Measurements from ENCODE around the gene QRICH1. TPM values are rescaled to one million over a fixed set of nuclear protein-coding genes. Genes with fewer than 3 reads are reported as not detected.
A peak's percentile ranks its signal among the peaks of the same experiment; 100 is the strongest.

QRICH1 gene
- total and polyA plus RNA-seq, 2 of the 13 experiments (the other 11 are each of a cell fraction or from before 2014, with no cell fraction given) = 52.6 to 102 TPM

- 0 out of 2 replicates have a peak, but pooled peaks have one; percentile 28 for TF ChIP-seq ZNF503 (CRISPR knock-in tag; IDR thresholded peaks at IDR 0.05)
- no peak for TF ChIP-seq ZNF619 (CRISPR knock-in tag; IDR thresholded peaks at IDR 0.05)
- peak; percentile 60; the same call in 1 of the 2 replicates for TF ChIP-seq CBFB (CRISPR knock-in tag; IDR thresholded peaks at IDR 0.05)
- 0 out of 2 replicates have a peak, but pooled peaks have one; percentile 15 for TF ChIP-seq GMEB2 (CRISPR knock-in tag; IDR thresholded peaks at IDR 0.05; ENCODE audit: low read depth)
- TF ChIP-seq POLR2AphosphoS5 (IDR thresholded peaks at IDR 0.05; ENCODE audit: low read depth, low read length) = peak; percentile 100
- peak; percentile 86 for TF ChIP-seq ZNF230 (CRISPR knock-in tag; IDR thresholded peaks at IDR 0.05)
- TF ChIP-seq ARHGAP35 (CRISPR knock-in tag; IDR thresholded peaks at IDR 0.05; ENCODE audit: borderline replicate concordance) = peak; percentile 13; the same call in 1 of the 2 replicates
- no peak; the same call in 1 of the 2 replicates for TF ChIP-seq ZNF839 (CRISPR knock-in tag; IDR thresholded peaks at IDR 0.05; ENCODE audit: borderline replicate concordance)
- no peak; the same call in 1 of the 2 replicates for TF ChIP-seq ZNF264 (CRISPR knock-in tag; IDR thresholded peaks at IDR 0.05)
- TF ChIP-seq ZNF143 (CRISPR knock-in tag; IDR thresholded peaks at IDR 0.05) = no peak
- peak; percentile 62 for TF ChIP-seq HOXA5 (CRISPR knock-in tag; IDR thresholded peaks at IDR 0.05)
- TF ChIP-seq, protein P1, sequence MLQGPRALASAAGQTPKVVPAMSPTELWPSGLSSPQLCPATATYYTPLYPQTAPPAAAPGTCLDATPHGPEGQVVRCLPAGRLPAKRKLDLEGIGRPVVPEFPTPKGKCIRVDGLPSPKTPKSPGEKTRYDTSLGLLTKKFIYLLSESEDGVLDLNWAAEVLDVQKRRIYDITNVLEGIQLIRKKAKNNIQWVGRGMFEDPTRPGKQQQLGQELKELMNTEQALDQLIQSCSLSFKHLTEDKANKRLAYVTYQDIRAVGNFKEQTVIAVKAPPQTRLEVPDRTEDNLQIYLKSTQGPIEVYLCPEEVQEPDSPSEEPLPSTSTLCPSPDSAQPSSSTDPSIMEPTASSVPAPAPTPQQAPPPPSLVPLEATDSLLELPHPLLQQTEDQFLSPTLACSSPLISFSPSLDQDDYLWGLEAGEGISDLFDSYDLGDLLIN (CRISPR knock-in tag; IDR thresholded peaks at IDR 0.05; ENCODE audit: borderline replicate concordance) = no peak
- TF ChIP-seq ZNF777 (CRISPR knock-in tag; IDR thresholded peaks at IDR 0.05) = no peak
- peak; percentile 92 for TF ChIP-seq TAF1 (CRISPR knock-in tag; IDR thresholded peaks at IDR 0.05)
- TF ChIP-seq ZNF580 (CRISPR knock-in tag; IDR thresholded peaks at IDR 0.05; ENCODE audit: borderline replicate concordance, low read depth) = peak; percentile 82
- no peak for TF ChIP-seq PAF1 (CRISPR knock-in tag; IDR thresholded peaks at IDR 0.05)
- peak; percentile 83 for TF ChIP-seq KLF6 (CRISPR knock-in tag; IDR thresholded peaks at IDR 0.05)
- TF ChIP-seq ZNF232 (CRISPR knock-in tag; IDR thresholded peaks at IDR 0.05; ENCODE audit: borderline replicate concordance) = peak; percentile 86; the same call in 1 of the 2 replicates
- peak; percentile 76; the same call in 1 of the 2 replicates for TF ChIP-seq ZNF766 (CRISPR knock-in tag; IDR thresholded peaks at IDR 0.05; ENCODE audit: borderline replicate concordance)
- TF ChIP-seq, protein P2, sequence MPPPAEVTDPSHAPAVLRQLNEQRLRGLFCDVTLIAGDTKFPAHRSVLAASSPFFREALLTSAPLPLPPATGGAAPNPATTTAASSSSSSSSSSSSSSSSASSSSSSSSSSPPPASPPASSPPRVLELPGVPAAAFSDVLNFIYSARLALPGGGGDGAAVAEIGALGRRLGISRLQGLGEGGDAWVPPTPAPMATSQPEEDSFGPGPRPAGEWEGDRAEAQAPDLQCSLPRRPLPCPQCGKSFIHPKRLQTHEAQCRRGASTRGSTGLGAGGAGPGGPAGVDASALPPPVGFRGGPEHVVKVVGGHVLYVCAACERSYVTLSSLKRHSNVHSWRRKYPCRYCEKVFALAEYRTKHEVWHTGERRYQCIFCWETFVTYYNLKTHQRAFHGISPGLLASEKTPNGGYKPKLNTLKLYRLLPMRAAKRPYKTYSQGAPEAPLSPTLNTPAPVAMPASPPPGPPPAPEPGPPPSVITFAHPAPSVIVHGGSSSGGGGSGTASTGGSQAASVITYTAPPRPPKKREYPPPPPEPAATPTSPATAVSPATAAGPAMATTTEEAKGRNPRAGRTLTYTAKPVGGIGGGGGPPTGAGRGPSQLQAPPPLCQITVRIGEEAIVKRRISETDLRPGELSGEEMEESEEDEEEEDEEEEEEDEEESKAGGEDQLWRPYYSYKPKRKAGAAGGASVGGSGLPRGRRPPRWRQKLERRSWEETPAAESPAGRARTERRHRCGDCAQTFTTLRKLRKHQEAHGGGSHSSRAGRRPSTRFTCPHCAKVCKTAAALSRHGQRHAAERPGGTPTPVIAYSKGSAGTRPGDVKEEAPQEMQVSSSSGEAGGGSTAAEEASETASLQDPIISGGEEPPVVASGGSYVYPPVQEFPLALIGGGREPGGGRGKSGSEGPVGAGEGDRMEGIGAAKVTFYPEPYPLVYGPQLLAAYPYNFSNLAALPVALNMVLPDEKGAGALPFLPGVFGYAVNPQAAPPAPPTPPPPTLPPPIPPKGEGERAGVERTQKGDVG (CRISPR knock-in tag; IDR thresholded peaks at IDR 0.05; ENCODE audit: borderline replicate concordance) = no peak
- TF ChIP-seq RFXAP (CRISPR knock-in tag; IDR thresholded peaks at IDR 0.05; ENCODE audit: borderline replicate concordance) = 0 out of 2 replicates have a peak, but pooled peaks have one; percentile 17
Observed at GRCh38 chr3:49021213-49021812, 72.6 kb downstream of the QRICH1 start (continued).

Data from HepG2 (cell line).